PFSK-1 (cell line): ENCODE data around the gene C2orf49.

Experiments
- REST ChIP-seq, 2 experiments: IDR thresholded peaks; 2 replicates each; pipeline versions ENCODE4 v1.6.1 to v1.8.0; 2011 to 2012; ENCODE audit warnings: low read depth in 2 of 2, low read length in 2 of 2, control low read depth in 1 of 2, inconsistent platforms in 1 of 2, mild to moderate bottlenecking in 1 of 2, moderate library complexity in 1 of 2; ENCODE audit not compliant: insufficient read depth in 1 of 2
- SIN3A ChIP-seq: IDR thresholded peaks from 2 replicates; pipeline ENCODE4 v1.6.1; 2012; ENCODE audit warnings: mild to moderate bottlenecking, low read length, moderate library complexity, borderline replicate concordance; ENCODE audit not compliant: insufficient read depth

GRCh38 chr2:105294046-105294445 is 43.3 kb upstream of the C2orf49 start:
- TF ChIP-seq REST (IDR thresholded peaks at IDR 0.05; ENCODE audit: insufficient read depth in 1 of 2, low read depth in 2 of 2, low read length in 2 of 2), result no peak
- no peak for TF ChIP-seq SIN3A
